M059J (cell line): ENCODE measurements around the gene CCDC141. TPM values are rescaled to one million over a fixed set of nuclear protein-coding genes. Genes with fewer than 3 reads are reported as not detected.
"Not testable (repeated sequence)": the region's sequence is repeated elsewhere in the genome, so short reads cannot be mapped to it uniquely, and the experiment has no call there.

Experiments
- DNase-seq: peaks from one replicate; pipeline ENCODE4 v3.0.0-alpha.2; 2012; ENCODE audit warnings: low read depth
- total RNA-seq: library from RNA; depleted of rRNA; stranded (reverse); fragments of >200 nt; shearing (Covaris generic); gene quantifications from 2 replicates; pipeline ENCODE4 v1.2.3, GENCODE V29; 2014

CCDC141 gene
- total RNA-seq, 1 experiment from 2014 or later: 0.07 TPM

DNA sequence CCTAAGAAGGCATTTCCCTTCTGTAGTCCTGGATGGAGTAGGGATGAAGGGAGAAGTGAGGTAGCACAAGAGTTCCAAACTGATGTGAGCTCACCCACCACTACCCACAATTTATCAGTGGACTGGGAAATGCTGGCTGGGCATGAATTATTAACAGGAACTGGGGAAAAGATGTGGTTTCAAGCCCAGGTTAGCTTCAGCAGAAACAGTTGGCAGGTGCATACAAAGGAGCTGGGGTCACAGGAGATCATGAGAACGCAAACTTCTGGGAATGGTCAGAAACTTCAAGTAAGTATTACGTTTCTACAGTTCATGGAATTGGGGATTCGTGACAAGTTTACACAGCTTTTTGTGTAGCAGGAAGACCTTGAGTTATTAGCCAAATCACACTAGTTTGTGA, 5.4 kb downstream of the CCDC141 start:
- no peak for DNase-seq

DNA sequence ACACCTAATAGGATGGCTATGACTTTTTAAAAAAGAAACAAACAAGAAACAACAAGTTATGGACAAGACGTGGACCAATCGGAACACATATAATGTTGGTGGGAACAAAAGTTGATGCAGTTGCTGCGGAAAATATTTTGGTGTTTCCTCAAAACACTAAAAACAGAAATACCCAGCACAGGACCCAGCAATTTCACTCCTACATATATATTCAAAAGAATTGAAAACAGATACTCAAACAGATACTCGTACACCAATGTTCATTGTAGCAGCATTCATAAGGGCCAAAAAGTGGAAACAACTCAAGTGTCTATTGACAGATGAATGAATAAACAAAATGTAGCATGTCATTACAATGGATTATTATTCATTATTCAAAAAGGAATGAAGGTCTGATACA, 12.1 kb downstream of the CCDC141 start:
- no peak for DNase-seq

DNA sequence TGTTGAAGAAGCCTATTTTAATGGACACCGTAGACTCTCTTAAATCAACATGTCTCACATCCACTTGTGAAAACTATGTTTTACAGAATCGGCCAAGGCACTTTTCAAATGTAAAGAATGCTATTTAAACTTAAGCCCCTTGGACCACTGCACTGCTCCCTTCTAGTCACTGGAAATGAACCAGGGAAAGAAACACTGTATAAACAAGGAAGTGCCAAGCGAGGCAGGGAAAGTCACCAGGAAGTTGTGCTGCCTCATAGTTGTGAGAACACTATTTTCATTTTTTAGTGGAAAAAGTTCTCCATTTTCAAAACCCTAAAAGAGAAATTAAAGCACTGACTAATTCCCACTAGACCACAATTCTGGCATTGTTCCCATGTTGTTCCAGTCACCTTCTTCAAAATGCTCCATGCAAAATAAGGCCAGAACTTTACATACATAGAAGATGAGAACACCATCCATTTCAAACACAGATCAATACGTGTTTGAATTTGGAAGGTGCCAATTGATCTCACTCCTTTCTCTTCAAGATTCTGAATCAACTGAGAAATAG, 13.5 kb downstream of the CCDC141 start:
- peak; percentile 31 for DNase-seq

DNA sequence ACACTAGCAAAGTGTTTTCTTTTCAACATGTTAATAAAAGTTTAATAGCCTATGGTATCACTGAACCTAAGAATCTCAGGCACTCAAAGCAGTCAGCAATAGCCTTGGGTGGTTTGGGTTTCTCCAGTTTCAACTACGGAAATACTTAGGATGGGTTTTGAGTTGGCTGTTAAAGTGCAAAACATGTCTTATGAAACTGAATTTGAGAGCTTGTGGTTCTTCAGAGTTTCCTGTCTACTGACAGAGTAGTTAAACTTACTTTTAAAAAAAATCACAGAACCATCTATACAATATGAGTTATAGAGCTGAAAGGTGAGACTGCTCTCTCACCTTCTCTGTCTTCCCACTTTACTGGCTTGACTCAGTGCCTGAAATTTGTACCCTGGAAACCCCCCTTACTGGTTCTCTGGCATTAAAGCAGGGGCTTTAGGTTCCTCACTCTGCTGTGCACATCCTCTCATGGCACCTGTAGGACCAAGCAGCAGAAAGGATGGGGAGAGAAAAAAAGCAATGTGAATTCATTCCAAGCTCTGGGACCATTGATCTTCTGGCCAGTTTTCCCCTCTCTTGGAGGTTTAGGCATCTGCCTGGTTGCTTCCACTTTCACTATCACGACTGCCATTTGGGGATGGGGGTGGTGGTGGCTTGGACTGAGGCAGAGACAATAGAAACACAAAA, 18.1 kb downstream of the CCDC141 start:
- peak; percentile 65 for DNase-seq

DNA sequence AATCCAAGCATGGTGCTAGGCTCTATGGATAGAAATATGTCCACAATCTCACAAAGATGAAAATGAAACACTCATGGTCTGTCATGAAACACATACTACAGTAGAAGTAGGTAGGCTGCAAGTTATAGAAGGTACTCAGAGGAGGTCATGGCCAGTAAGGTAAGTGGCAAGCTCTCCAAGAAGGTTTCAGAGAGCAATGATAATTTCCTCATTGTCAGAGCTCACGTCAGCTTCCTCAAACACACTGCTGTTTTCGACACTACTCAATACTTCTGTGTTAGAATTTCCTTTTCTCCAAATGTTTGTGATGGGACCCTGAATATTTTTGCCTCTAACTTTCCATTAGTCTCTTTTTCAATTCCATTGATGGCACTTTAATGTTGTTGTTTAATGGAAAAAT, 25.5 kb downstream of the CCDC141 start:
- DNase-seq: no peak

DNA sequence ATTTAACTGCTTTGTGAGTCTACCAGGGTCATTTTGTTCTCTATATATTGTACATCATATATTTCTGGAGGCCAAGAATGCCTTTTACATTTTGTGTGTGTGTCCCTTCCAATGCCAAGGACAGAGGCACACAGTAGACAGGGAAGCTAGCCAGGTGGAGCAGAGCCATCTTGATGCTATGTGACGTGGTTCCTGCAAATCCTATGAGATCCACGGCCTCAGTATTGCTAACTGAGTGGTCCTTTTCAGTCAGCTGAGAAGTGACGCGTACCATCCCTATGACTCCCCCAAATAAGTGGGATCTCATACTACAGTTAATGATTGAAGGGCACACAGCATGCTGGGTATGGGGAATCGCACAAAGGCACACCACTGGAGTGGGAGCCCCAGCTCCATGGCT, 27.3 kb downstream of the CCDC141 start:
- no peak for DNase-seq

DNA sequence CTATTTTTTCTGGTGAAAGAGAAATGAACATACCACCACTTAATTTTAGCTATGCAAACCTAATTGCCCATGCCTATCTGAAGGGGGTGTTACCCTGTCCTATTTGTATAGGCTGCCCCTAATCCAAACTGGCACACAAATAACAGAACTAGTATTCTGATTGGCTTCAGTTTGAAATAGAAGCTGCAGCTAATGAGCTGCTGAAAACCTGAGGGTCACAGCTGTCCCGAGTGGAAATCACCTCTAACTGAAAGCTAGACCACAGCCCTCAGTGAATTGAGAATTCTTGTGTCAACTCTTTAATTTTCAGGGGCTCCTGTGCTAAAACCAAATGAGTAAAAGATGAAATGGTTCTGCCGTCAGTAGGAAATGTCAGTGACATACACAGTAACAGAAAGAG, 28.7 kb downstream of the CCDC141 start:
- DNase-seq: no peak

- peak; percentile 28 for DNase-seq
These were observed 29.7 kb downstream of the CCDC141 start for GRCh38 chr2:179020156-179020750.

GRCh38 chr2:179019260-179019659, 30.7 kb downstream of the CCDC141 start:
- DNase-seq: no peak

GRCh38 chr2:179017773-179018357, 32.1 kb downstream of the CCDC141 start:
- no peak for DNase-seq

GRCh38 chr2:179014189-179014588, 35.7 kb downstream of the CCDC141 start:
- not testable (repeated sequence) for DNase-seq

DNA sequence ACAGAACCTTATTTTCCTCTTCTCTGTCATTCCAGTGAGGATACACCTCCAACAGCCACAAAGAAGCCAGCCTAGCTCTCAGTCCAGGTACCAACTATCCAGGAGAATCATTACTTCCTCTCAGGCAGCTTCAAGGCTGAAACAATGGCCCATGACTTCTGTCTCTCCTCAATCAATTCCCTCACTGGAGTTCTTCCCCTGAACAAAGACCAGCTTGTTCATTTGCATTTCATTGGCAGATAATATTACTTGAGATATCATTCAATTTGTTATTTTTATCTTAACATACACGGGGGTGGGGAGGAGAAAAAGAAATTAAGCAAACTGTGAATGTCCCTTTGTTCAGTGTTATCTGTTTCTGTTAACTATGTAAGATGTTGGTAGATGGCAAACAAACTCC, 44.0 kb downstream of the CCDC141 start:
- no peak for DNase-seq

DNA sequence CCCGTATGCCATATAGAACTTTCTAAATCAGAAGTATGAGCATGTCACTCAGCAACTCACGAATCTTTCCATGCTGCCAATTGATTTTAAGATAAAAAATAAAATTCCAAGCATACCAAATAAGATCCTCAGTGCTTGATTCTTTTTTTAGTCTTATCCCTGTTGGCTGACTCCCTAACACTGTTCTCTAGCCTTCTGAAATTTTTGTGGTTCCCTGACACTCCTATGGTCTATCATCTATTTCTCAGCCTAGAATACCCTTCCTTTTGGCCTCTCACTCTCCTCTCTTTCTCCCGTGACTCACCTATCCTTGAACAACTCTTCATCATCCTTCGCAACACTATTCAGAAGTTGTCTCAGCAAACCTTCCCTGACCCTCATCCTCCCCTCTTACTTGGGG, 50.5 kb downstream of the CCDC141 start:
- no peak for DNase-seq

- DNase-seq: no peak
These were observed 51.4 kb downstream of the CCDC141 start for GRCh38 chr2:178998539-178998938.

- no peak for DNase-seq
These were observed 52.5 kb downstream of the CCDC141 start for GRCh38 chr2:178997477-178997876.

DNA sequence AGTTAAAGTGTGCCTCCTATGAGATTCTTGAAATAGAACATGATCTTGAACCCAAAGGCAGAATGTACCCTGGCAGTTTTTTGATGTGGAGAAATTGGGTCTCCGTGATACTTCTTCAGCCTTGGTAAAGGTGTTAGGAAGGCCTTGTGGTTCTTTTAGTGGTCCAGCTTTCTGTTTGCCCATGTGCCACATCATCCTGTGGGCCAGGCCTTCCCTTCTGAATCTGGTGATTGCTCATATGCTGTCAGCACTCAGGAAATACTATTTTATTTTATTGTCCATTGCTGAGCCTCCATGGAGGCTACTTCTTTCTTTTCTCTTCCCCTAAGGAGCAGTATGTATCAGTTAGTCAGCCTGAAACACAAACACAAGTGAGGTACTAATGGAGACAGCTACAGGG, 52.9 kb downstream of the CCDC141 start:
- no peak for DNase-seq

- DNase-seq: no peak
These were observed 55.7 kb downstream of the CCDC141 start for GRCh38 chr2:178994264-178994663.

- DNase-seq: no peak
These were observed 56.1 kb downstream of the CCDC141 start for GRCh38 chr2:178993788-178994187.

DNA sequence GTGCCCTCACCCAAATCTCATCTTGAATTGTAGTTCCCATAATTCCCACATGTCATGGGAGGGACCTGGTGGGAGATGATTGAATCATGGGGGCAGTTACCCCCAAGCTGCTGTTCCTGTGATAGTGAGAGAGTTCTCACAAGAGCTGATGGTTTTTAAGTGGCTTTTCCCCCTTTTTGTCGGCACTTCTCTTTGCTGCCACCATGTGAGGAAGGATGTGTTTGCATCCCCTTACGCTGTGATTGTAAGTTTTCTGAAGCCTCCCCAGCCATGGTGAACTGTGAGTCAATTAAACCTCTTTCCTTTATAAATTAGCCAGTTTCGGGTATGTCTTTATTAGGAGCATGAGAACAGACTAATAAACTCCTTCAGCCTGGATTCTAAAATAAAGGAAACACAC, 57.2 kb downstream of the CCDC141 start:
- peak; percentile 8 for DNase-seq

DNA sequence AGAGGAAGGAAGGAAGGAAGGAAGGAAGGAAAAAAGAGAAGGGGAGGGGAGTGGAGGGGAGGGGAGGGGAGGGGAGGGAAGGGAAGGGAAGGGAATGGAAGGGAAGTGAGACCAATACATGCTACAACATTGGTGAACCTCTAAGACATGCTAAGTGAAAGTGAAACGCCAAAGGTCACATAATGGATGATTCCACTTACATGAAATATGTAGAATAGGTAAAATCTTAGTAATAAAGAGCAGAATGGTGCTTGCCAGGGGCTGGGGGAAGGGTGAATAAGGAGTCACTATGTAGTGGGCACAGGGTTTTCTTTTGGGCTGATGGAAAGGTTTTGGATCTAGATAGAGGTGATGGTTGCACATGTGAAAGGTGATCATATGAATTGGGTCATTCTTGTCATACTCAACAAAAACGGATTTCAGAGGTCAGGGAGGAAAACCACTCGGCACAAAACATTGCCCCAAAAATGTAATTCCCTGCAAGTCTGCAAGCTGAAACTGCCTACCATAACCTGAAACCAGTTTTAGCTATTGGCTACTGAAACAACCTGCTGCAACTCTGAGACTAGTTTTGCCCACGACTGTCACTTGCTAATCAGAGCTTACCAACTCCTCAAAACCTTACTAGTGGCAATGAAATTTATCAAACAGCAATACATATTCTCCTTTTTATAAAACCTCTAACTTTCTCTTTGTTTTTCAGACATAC, 59.2 kb downstream of the CCDC141 start:
- no peak for DNase-seq

DNA sequence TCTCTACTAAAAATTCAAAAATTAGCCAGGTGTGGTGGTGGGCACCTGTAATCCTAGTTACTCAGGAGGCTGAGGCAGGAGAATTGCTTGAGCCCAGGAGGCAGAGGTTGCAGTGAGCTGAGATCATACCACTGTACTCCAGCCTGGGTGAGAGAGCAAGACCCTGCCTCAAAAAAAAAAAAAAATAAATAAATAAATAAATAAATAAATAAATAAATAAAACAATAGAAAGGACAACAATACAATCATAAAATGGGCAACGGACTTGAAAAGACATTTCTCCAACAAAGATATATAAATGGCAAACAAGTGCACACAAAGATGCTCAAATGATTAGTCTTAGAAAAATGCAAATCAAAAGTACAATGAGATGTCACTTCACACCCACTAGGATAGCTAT, 60.5 kb downstream of the CCDC141 start:
- DNase-seq: not testable (repeated sequence)

- not testable (repeated sequence) for DNase-seq
These were observed 67.3 kb downstream of the CCDC141 start for GRCh38 chr2:178982652-178983051.
